Transverse colon (tissue), 4 donors: Measurements from ENCODE around the gene SFT2D2.

Experiments used
- EP300 ChIP-seq: sonication (generic); formaldehyde crosslinking; IDR thresholded peaks from one replicate; pipeline ENCODE4 v1.6.1; 2017; ENCODE audit warnings: antibody characterized with exemption, low read depth
- POLR2A ChIP-seq: fragments of 450-650 bp; IDR thresholded peaks from one replicate; pipeline ENCODE4 v1.6.1; 2016; ENCODE audit warnings: antibody characterized with exemption, mild to moderate bottlenecking, moderate library complexity
- POLR2AphosphoS5 ChIP-seq, 3 donors: sonication (generic); formaldehyde crosslinking; IDR thresholded peaks; one replicate each; pipeline ENCODE4 v1.6.1; 2016; ENCODE audit warnings: antibody characterized with exemption in 3 of 3
- TF ChIP-seq, protein P1 (sequence below), 5 experiments: fragments of 200-600 bp in 3 of 5; fragments of 450-650 bp in 2 of 5; sonication (generic) in 3 of 5; IDR thresholded peaks; 1 replicate in 2 of 5; 2 replicates in 3 of 5; pipeline ENCODE4 v1.5.1; 2016 to 2017; ENCODE audit warnings: antibody characterized with exemption in 5 of 5, inconsistent platforms in 3 of 5, mild to moderate bottlenecking in 2 of 5, moderate library complexity in 1 of 5

DNA sequence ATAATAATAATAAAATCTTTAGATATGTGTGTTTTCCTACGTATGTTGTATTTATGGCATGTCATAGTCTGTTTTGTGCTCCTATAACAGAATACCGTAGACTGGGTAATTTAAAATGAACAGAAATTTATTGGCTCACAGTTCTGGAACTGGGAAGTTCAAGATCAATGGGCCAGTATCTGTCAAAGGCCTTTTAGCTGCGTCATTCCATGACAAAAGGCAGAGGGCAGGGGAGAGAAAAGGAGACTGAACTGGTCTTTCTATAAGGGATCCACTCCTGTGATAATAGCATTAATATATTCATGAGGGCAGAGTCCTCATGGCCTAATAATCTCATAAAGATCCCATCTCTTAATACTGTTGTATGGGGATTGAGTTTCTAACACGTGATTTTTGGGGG is 7.1 kb upstream of the SFT2D2 start:
- no peak for TF ChIP-seq POLR2A
- TF ChIP-seq, protein P1, sequence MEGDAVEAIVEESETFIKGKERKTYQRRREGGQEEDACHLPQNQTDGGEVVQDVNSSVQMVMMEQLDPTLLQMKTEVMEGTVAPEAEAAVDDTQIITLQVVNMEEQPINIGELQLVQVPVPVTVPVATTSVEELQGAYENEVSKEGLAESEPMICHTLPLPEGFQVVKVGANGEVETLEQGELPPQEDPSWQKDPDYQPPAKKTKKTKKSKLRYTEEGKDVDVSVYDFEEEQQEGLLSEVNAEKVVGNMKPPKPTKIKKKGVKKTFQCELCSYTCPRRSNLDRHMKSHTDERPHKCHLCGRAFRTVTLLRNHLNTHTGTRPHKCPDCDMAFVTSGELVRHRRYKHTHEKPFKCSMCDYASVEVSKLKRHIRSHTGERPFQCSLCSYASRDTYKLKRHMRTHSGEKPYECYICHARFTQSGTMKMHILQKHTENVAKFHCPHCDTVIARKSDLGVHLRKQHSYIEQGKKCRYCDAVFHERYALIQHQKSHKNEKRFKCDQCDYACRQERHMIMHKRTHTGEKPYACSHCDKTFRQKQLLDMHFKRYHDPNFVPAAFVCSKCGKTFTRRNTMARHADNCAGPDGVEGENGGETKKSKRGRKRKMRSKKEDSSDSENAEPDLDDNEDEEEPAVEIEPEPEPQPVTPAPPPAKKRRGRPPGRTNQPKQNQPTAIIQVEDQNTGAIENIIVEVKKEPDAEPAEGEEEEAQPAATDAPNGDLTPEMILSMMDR (IDR thresholded peaks at IDR 0.05), result no peak
- no peak for TF ChIP-seq EP300
- no peak for TF ChIP-seq POLR2AphosphoS5 (IDR thresholded peaks at IDR 0.05)
